ENCODE results near the gene ABCC5. TPM values are rescaled to one million over a fixed set of nuclear protein-coding genes. Genes with fewer than 3 reads are reported as not detected.

The ABCC5 gene
- total and polyA plus RNA-seq, 2 of the 8 experiments (the other 6 are each of a cell fraction or from before 2014, with no cell fraction given): 25.3 to 40.8 TPM

- TF ChIP-seq NRF1 (IDR thresholded peaks at IDR 0.05; ENCODE audit: low read depth, low read length) (no peak), SP2 (IDR thresholded peaks at IDR 0.05; ENCODE audit: low read length) (no peak), ATF3 (IDR thresholded peaks at IDR 0.05; ENCODE audit: insufficient read depth, low read depth, low read length) (no peak), RBBP5 (IDR thresholded peaks at IDR 0.05; ENCODE audit: borderline replicate concordance, low read depth, low read length) (no peak), BACH1 (IDR thresholded peaks at IDR 0.05; ENCODE audit: low read length) (no peak)
Observed at GRCh38 chr3:184037816-184038215, 20.1 kb upstream of the ABCC5 start (continued).

Data from H1 (cell line).